DND-41 (cell line): Measurements from ENCODE around the gene PRDM2.

Experiments used
- EZH2 ChIP-seq: IDR thresholded peaks from 3 replicates; pipeline ENCODE4 v1.6.1; 2012; ENCODE audit warnings: borderline replicate concordance, low read depth, mild to moderate bottlenecking, moderate library complexity, low read length, inconsistent platforms; ENCODE audit not compliant: severe bottlenecking
- TF ChIP-seq, protein P1 (sequence below): IDR thresholded peaks from 2 replicates; pipeline ENCODE4 v1.5.1; 2012; ENCODE audit warnings: borderline replicate concordance, low read length, moderate library complexity, mild to moderate bottlenecking; ENCODE audit not compliant: poor library complexity, severe bottlenecking; ENCODE audit errors: extremely low read depth

DNA sequence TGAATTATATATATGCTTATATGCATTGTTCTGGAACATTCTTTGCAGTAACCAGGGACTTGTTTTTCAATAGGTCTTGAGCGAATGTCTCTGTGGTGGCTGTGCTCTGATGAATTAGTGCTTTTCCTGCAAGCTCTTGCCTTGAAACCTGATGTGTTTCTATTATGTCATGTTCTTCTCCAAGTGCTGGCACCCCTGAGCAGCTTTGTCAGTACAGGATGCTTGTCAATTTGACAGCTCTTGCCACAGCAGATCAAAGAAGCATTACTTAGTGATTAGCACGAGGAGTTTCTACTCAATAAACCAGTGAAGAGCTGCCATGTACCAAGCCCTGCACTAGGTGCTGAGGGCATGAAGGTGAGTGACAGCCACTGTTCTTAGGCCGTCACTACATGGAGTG is 171.9 kb downstream of the PRDM2 start:
- TF ChIP-seq, protein P1, sequence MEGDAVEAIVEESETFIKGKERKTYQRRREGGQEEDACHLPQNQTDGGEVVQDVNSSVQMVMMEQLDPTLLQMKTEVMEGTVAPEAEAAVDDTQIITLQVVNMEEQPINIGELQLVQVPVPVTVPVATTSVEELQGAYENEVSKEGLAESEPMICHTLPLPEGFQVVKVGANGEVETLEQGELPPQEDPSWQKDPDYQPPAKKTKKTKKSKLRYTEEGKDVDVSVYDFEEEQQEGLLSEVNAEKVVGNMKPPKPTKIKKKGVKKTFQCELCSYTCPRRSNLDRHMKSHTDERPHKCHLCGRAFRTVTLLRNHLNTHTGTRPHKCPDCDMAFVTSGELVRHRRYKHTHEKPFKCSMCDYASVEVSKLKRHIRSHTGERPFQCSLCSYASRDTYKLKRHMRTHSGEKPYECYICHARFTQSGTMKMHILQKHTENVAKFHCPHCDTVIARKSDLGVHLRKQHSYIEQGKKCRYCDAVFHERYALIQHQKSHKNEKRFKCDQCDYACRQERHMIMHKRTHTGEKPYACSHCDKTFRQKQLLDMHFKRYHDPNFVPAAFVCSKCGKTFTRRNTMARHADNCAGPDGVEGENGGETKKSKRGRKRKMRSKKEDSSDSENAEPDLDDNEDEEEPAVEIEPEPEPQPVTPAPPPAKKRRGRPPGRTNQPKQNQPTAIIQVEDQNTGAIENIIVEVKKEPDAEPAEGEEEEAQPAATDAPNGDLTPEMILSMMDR = no peak
- TF ChIP-seq EZH2 = no peak
